Iris pigment epithelial cell (primary cell): Measurements from ENCODE around the gene RASSF10.

ENCODE experiments used
- DNase-seq: peaks from one replicate; pipeline ENCODE4 v3.0.0-alpha.2; 2011; ENCODE audit warnings: low read depth

The RASSF10 gene

DNA sequence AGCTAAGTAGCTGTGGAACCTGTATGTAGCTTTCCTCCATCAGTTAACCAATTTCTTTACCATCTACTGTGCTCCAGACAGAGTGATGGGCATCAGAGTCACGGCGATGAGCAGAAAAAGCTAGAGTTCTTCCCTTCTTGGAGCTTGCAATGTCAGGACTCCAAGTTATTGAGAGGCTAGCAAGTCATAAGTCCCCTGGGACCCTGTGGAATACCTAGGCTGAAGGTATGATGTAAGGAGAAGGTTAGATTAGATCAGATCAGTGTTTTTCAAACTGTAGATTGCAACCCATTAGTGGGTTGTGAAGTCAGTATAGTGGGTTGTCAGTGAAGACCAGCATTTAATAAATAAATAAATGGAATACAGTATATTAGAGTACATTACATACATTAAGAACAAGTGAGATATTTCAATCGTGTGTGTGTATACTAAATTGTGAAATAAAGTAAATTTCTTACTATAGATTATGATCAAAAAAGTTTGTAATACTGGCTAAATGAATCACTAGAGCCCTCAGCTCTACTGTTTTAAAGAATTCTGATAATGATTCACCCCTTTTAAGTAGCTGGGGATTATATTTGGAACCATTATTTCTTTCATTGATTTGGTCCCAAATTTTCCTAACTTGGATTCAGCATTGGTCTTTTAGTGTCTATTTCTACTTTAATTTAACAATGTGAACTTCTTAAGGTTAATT, 52.3 kb downstream of the RASSF10 start:
- no peak for DNase-seq
